GM20000 (cell line): Measurements from ENCODE around the gene CACNA1D.

Experiments used
- DNase-seq: peaks from one replicate; pipeline ENCODE4 v3.0.0; 2012; ENCODE audit warnings: low spot score
- TF ChIP-seq, protein P1 (sequence below): IDR thresholded peaks from 2 replicates; pipeline ENCODE4 v1.5.1; 2012; ENCODE audit warnings: mild to moderate bottlenecking, control low read depth; ENCODE audit errors: extremely low read depth, missing control alignments

Gene CACNA1D

DNA sequence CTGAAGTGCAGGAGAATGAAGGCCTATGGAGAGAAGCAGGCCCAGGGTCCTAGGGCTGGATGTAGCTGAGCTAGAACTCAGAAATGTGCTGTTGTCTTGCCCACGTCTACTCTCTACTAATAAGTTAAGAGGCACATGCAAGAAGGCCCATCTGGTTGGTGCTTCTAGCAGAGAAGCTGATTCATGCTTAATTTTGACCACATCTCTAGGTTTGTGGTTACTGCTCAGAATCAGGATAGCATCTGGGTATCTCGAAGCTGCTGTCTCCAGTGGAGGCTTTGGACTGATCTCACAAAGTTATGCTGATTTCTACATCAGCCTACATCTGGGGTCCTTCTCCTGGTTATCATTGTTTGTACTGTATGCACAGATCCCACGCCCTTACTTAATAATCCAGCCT lies 87.3 kb downstream of the CACNA1D start:
- TF ChIP-seq, protein P1, sequence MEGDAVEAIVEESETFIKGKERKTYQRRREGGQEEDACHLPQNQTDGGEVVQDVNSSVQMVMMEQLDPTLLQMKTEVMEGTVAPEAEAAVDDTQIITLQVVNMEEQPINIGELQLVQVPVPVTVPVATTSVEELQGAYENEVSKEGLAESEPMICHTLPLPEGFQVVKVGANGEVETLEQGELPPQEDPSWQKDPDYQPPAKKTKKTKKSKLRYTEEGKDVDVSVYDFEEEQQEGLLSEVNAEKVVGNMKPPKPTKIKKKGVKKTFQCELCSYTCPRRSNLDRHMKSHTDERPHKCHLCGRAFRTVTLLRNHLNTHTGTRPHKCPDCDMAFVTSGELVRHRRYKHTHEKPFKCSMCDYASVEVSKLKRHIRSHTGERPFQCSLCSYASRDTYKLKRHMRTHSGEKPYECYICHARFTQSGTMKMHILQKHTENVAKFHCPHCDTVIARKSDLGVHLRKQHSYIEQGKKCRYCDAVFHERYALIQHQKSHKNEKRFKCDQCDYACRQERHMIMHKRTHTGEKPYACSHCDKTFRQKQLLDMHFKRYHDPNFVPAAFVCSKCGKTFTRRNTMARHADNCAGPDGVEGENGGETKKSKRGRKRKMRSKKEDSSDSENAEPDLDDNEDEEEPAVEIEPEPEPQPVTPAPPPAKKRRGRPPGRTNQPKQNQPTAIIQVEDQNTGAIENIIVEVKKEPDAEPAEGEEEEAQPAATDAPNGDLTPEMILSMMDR: no peak
- DNase-seq: no peak

DNA sequence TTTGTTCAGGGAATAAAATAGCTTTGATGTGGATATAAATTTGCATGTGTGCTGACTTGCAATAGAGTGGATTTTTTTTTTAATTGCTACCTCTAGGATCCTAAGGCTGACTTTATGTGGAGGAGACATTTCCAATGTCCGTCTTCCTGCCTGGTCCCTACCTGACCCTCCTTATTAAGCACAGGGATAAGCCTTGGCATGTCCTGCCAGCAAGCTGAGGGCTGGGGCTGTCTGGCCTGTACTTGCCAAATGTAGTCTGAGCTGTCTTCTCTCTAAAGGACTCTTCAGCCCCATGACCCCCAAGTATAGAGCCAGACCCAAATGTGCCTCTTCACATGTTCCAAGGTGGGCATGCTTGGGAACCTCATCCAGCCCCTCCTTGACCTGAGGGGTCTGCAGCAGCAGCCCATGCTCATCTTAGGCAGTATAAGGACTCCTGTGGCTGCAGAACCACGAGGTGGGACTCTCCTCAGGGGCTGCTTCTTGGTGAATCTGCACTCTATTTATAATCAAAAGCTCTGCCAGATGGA lies 88.8 kb downstream of the CACNA1D start:
- DNase-seq: no peak
- TF ChIP-seq, protein P1: no peak

DNA sequence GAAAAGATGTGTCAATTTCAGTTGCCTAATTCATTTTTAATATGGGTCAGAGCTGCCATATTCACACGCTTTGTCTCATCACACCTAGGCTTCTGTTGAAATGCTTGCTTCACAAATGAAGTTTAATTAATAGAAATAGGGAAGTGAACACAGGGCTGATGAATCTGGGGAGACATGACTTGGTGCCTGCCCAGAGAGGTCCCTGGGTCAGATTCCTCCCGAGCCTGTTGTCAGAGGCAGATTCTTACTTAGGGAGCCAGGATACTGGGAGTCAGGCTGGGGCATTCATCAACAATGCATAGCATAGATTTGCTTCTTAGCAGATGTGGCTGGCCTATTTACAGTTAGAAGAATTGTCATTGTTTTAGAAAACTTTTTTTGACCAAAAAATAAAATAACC lies 90.6 kb downstream of the CACNA1D start:
- no peak for DNase-seq
- TF ChIP-seq, protein P1: no peak

DNA sequence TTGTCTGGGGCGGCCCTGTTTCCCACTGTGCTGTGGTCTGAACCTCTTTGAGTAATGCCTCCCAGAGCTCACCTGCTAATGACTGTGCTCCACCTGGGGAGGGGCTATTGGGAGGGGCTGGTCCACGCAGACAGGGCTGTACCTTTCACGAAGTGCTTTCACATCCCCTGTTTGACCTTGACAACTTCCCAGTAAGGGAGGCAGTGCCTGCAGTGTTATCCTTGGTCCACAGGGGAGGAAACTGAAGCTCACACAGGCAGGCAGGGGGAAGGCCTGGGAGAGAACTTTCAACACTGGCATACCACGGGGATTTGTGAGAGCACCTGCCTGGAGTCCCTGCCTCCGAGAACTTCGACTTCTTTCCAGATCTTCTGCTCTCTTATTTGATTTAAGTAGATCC lies 91.2 kb downstream of the CACNA1D start:
- DNase-seq: no peak
- TF ChIP-seq, protein P1: no peak

DNA sequence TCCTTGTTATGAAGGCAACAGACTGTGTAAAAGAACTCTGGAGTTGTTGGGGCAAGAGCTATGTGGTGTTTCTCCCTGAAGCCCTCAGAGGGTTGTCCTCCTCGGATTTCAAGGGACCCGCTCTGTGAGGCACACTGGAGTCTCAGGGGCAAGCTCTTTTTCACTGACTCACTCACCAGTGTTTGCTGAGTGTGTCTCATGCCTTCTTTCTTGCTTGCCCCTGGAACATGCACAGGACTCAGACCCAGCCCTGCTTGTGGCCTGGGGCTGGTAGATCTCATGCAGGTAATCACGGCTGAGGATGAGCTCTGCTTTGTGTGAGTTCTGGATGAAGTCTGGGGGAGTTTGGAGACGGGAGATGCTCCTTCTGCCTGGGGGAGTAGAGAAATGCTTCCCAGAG lies 93.7 kb downstream of the CACNA1D start:
- no peak for DNase-seq
- TF ChIP-seq, protein P1: no peak

DNA sequence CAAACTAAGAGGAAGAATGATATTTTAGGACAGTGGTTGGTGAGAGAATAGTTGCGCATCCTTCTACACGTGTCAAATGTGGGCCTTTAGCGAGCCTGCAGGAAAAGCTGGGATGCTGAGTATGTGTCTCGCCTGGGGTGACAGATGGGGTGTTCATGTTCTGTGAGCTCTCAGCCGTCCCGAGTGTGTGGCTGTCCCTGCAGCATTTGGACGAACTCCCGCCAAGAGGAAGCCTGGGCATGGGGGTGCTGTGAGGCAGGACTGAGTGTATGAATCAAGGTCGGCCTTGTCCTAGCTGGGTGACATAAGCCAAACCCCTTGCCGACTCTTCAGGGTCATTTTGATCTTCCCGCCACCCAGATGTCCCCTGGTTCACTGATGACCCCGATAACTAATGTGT lies 94.8 kb downstream of the CACNA1D start:
- no peak for DNase-seq
- TF ChIP-seq, protein P1: no peak

DNA sequence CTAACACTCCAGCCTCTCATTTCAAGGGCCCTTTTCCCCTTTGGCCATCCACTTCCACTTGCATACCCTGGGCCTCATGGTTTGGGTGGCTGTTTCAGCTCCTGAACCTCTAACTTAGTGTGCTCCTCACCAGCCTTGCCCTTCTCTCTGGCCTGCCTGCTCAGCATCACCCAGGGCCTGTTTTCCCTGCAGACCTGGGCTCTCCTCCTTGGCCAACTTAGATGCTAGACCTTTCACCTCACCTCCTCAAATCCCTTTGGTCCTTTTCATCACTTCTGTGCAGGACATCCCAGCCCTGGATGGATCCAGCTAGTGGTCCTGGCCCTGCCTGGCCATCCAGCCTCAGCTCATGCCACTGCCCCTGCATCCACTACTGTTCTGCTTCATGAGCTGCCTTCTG lies 95.4 kb downstream of the CACNA1D start:
- no peak for DNase-seq
- TF ChIP-seq, protein P1: no peak
